Erythroblast (primary cell): Measurements from ENCODE around the gene MIPOL1.

Experiments
- GATA1 ChIP-seq: IDR thresholded peaks from 2 replicates; pipeline ENCODE4 v1.6.1; 2011; ENCODE audit warnings: low read depth, mild to moderate bottlenecking, control low read depth, low read length, moderate library complexity
- POLR2A ChIP-seq: IDR thresholded peaks from 2 replicates; pipeline ENCODE4 v1.6.1; 2011; ENCODE audit warnings: mild to moderate bottlenecking, low read length

DNA sequence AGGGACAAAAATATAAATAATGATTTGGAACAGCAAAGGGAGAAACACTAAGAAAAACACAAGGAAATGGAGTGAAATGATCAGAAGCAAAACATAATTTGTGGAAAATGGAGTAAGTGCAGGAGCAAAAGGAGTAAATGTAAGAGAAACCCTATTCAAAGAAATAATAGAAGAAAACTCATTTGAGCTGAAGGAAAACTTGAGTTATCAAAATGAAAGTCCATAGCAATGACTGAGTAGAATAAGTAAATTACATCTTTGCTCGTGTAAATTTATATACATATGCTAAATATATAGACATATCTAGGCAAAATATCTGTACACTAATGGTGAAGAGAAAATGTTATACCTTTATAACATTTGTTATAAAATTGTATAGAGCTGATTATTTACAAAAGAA, 203.4 kb downstream of the MIPOL1 start:
- TF ChIP-seq POLR2A: no peak
- TF ChIP-seq GATA1: no peak
